GM21390 (cell line): ENCODE data around the gene ERO1B.
"Not testable (repeated sequence)": the region's sequence is repeated elsewhere in the genome, so short reads cannot be mapped to it uniquely, and the experiment has no call there.

Experiments used
- ATAC-seq: cut with Tn5 transposase; IDR thresholded peaks from one replicate; pipeline ENCODE4 v1.9.1; 2021; ENCODE audit not compliant: unreplicated experiment

ERO1B gene, protein sequence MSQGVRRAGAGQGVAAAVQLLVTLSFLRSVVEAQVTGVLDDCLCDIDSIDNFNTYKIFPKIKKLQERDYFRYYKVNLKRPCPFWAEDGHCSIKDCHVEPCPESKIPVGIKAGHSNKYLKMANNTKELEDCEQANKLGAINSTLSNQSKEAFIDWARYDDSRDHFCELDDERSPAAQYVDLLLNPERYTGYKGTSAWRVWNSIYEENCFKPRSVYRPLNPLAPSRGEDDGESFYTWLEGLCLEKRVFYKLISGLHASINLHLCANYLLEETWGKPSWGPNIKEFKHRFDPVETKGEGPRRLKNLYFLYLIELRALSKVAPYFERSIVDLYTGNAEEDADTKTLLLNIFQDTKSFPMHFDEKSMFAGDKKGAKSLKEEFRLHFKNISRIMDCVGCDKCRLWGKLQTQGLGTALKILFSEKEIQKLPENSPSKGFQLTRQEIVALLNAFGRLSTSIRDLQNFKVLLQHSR

DNA sequence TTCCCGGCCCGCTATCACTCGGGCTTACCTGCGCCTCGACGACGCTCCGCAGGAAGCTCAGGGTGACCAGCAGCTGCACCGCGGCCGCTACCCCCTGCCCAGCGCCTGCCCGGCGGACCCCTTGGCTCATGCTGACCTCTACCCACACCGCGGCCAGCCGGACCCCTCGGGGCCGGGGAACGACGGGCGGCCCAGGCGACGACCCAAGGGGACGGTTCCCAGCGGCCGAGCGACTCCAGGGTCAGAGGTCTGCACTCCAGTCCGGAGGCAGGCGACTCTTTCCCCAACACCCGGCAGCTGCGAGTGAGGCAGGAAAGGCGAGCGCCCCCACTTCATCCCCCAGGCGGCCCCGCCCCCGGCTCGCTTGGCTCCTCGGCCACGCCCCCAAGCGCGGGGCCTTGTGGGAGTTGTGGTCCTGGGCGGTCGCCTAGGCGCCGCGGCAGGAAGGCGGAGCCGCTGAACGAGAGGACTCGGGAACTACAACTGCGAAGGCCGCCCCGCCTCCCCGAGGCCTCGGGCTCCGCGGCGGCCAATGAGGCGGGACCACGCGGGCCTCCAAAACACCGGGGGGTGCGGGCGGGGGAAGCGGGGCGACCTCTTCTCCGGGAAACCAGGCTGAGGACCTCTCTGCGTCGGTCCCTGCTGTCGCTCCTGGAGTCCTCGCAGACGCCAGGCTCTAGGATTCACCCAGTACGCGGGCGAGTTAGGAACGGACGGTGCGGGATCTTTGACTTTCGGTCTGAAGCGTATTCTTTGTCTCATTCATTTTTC is at the start of gene ERO1B:
Gene ERO1B (minus strand): TSS at position 305 of the 771 bp plus-strand sequence. CDS start 175 bp downstream, at position 130.
- peak; percentile 78 for ATAC-seq

DNA sequence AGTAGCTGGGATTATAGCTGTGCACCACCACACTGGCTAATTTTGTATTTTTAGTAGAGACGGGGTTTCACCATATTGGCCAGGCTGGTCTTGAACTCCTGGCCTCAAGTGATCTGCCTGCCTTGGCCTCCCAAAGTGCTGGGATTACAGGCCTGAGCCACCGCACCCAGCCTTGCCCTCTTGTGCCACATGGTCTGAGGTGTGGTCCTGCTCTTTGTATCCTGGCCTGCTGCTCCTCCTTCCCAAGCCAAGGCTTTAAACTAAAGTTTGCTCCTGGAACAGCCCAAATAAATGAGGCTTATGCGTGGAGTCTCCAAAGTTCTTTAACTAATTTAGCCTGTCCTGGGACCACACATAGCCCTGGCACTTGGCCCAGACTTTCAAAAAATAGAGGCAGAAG is 49.7 kb upstream of the ERO1B start:
- ATAC-seq: not testable (repeated sequence)

DNA sequence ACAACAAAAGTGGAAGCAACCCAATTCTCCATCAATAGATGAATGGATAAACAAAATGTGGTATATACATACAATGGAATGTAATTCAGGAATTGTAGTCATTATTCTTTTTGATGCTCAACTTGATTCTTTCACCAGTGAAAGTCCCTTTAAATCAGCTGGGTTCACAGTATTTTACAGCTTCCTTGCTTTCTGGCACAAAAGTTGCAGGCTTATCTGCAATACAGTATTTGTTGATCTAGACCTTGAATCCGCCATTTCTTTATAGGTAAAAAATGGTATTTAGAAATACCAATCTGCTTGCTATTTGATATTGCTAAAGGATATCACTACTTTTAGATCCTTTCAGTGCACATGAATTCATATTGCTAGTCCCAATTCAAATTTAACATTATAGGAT is 44.7 kb upstream of the ERO1B start:
- no peak for ATAC-seq

DNA sequence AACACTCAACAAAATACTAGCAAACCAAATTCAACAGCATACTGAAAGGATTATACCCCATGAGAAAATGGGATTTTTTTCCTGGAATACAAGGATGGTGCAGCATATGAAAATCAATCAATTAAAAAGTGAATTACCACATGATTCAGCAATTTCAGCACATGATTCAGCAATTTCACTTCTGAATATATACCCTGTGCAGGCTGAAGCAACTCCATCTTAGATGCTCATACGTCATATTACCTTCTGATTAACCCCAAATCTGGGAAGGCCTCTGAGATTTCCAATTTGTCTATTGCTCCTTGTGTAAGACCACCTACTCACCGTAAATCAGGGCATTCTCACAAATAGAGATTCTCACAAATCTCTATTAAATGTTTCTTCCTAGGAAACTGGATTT is 43.8 kb upstream of the ERO1B start:
- no peak for ATAC-seq

DNA sequence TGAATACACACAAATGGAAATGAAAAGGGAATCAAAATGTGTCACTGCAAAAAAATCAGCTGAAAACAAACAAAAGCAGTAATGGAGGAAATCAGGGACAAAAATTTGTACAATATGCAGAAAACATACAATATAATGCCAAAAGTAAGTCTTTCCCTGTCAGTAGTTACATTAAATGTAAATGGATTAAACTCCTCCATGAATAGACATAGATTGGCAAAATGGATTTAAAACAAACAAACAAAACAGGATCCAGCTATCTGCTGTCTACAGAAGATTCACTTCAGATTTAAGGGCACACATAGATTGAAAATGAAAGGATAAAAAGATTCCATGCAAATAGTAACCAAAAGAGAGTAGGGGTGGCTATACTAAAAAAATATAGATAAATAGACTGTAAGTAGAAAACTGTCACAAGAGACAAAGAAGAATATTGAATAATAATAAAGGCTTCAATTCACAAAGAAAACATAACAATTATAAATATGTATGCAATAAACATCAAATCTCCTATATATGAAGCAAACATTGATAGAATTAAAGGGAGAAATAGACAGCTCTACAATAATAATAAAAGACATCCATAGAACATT is 42.2 kb upstream of the ERO1B start:
- no peak for ATAC-seq

DNA sequence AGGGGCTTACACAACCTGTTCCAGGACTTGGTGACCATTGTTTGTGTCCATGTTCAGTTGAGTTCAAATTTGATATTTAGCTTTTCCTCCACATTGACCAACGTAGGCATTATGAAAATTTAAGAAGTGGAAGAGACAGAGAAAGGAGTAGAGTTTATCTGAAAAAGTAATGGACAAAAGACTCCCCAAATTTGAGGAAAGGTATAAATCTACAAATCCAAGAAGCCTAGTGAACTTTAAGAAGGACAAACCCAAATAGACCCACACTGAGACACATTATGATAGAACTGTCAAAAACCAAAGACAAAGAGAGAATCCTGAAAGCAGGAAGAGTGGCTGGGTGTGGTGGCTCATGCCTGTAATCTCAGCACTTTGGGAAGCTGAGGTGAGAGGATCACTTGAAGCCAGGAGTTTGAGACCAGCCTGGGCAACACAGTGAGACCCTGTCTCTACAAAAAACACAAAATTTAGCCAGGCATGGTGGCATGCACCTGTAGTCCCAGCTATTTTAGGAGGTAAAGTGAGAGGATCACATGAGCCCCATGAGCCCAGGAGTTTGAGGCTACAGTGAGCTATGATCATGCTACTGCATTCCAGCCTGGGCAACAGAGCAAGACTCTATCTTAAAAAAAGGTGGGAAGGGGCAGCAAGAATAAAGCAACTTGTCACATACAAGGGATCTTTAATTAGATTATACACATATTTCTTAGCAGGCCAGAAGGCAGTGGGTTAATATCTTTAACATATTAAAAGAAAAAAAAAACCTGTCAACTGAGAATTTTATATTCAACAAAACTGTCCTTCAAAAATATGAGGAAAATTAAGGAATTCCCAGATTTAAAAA is 41.0 kb upstream of the ERO1B start:
- ATAC-seq: no peak

DNA sequence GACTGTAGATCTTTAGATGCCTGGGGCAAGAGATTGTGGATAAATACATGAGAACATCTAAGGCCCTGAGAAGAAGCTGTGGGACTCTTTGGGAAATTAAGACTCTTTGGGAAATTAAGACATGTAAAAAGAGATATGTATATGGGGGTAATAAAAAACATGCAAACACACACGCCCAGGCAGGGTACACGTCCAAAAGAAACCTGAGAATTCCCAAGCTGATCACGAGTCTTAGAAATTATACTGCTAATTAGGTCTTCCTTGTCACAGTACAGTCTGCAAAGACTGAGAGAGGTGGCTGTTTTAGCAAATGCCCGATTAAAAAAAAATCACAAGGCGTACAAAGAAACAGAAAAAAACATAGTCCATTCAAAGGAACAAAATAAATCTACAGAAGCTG is 39.3 kb upstream of the ERO1B start:
- ATAC-seq: no peak

DNA sequence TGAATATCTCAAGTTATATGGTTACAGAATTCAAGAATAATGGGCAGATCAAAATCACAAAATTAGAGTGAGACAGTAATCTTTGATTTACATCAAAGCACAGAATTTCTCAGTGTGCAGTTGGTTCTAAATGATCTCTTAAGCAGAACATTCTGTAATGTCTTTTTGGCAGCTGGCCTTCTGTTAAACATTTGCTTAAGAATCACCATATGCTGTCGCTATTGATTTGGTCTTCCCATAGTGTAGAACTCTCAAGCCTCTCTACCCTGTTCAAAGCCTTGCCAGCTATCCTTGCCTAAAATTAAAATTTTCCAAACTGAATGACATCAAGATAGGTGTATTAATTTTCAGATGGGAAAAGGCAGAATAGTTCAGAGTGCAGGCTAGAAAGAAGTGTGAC is 38.9 kb upstream of the ERO1B start:
- ATAC-seq: no peak

DNA sequence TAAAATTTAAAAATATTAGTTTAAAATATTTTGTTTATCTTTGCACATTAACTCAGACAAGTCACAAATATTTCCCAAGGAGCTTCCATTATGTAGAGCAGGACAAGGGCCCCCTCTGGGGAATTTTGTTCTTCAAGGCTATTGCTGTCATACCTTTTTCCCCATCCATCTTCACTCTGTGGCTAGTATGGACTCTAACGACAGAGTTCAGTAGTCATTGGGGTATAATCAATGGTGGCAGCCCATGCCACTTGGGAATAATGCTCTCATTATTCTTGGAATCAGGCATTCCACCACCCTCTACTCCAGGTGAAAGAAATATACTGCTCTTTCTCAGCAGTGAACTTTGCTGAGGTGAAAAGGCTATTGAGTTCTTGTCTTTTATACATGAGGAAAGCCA is 38.5 kb upstream of the ERO1B start:
- ATAC-seq: no peak

DNA sequence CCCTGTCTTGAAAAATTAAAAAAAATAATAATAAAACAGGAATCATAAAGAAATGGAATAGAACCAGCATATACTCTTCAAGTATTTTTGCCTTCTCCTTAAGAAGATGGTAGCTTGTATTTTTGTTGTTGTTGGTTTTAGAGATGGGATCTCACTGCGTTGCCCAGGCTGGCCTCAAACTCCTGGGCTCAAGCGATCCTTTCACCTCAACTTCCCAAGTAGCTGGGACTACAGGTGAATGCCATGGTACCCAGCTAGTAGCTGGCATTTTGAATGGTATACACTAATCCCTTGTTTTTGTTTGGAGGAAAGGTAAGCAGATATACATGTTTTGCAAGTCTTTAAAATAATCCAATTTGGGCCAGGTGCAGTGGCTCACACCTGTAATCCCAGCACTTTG is 34.7 kb upstream of the ERO1B start:
- ATAC-seq: no peak

DNA sequence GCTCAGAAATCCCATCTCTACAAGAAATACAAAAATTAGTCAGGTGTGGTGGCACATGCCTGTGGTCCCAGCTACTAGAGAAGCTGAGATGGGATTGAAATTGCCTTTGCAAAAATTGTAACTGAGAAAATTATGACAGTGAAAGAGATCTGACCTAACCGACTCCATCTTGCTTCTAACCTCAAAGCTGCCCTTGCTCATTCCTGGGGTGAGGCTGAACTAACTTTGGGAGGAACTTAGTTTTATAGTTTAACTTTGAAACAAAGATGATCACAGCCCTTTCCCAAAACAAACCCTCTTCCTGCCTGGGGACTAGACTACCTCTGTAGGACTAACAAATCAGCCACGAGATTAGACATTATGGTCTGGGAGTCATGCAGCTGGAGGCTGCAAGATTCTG is 33.8 kb upstream of the ERO1B start:
- ATAC-seq: no peak

DNA sequence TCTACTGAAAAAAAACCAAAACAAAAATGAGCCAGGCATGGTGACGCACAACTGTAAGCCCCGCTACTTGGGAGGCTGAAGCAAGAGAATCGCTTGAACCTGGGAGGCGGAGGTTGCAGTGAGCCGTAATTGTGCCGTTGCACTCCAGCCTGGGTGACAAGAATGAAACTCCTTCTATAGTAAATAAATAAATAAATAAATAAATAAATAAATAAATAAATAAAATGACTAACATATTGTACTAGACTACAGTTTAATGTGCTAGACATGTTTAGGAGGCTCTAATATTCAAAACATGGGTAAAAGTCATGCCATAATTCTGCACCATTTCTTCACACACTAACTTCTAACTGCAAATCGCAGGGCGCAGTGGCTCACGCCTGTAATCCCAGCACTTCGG is 33.3 kb upstream of the ERO1B start:
- no peak for ATAC-seq

DNA sequence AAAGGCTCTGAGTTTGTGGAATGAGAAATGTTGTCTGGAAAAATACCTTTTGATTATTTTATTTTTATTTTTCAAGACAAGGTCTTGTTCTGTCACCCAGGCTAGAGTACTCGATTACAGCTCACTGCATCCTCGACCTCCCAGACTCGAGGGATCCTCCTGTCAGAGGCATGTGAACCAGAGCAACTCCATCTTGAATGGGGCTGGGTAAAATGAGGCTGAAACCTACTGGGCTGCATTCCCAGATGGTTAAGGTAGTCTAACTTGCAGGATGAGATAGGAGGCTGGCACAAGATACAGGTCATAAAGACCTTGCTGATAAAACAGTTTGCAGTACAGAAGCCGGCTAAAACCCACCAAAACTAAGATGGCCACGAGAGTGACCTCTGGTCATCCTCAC is 32.3 kb upstream of the ERO1B start:
- not testable (repeated sequence) for ATAC-seq

DNA sequence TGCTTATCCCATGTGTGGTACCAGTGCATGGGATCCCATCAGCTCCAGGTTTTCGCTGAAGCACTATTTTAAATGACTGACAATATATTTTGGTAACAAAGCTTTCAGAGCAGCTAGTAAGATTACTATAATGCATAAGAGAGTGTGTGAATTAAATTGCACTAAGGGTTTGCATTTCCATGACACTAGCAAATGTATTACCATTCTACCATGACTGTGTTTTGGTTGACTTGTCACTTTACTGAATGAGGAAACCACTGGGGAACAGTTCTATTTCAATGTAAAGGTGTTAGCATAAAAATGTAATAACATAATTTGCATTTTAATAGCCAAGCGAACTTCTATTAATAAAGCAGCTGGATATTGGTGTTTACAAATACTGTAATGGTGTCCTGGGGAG is 31.7 kb upstream of the ERO1B start:
- ATAC-seq: no peak

DNA sequence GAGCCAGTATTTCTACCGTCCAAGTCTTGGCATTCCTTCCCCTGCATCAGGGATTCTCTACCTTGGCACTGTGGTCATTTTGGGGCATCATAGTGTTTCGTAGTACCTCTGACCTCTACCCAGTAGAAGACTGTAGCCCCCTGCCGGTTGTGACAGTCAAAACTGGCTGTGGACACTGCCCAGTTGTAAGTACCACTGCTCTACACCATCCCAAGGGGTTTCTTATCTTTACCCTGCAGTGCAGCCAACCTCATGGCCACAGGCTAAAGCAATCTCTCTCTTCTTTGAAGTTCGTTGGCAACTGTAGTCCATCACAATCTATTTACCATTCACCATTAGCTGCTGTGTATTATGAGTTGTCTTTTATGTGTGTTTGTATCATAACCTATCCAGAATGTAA is 29.3 kb upstream of the ERO1B start:
- ATAC-seq: no peak

DNA sequence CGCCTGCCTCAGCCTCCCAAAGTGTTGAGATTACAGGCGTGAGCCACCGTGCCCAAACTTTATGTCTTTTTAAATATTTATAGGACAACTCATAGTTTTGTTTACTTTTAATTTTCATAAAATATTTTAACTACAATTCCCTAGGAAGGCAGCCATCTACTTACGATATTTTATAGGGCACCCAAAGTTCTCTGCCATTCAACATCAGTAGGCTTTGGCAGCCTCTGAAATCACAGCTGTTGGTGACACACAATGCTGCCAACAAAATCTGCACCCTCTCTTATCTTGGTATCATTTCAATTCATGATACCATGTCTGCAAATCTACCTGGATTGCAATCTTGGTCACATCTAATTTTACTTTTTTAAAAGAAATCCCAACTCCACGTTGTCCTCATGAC is 27.1 kb upstream of the ERO1B start:
- ATAC-seq: no peak

DNA sequence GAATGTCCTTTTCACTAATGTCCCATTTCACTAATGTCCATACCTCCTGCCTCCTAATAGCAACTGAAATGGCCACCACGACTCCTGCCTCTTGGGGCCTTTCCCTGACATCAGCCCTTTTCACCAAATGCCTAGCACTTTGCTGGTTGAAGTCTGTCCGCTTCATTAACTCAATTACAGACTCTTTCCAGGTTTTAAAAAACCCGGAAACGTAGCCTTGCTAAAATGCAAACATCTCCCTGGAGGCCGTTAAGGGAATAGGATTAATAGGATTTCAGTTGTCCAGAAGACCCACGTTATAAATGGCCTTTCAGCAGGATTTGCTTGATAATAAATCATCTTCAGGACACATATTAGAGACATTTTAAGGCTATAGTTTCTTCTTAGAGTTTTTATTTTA is 25.7 kb upstream of the ERO1B start:
- no peak for ATAC-seq

DNA sequence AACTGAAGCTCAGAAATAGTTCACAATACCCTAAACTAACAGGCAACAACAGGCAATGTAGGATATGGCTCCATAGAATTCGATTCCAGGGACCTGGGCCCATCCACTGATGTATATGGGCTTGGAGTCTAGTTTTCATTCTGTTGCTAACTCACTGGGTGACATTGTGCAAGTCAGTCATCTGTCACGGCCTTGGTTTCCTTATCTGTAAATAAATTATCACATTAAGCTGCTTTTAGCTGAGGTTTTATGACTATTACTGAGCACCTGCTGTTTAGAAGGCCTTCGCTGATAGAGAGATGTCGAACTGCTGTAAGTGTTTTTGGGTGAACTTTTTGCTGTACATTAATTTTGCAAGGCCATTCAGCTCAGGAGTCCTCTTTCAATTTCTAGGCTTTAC is 22.9 kb upstream of the ERO1B start:
- ATAC-seq: no peak

DNA sequence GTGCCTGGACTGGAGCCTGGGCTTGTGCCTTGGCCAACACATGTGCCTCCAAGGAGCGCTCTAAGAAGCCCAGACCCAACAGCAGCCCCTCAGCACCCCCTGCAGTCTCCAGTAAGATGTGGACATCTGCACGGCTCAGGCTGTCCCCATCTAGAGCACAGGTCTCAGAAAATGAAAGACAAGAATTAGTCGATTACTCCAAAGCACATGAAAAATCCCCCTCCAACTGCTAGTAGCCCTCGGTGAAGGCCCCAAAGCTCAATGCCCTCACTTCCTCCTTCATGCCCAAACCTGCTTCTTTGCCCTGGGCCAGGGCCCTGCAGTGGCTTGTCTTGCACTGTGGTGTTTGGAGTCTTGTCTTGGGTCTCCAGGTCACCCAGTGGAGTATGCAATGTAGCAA is 21.9 kb upstream of the ERO1B start:
- peak; percentile 77 for ATAC-seq

DNA sequence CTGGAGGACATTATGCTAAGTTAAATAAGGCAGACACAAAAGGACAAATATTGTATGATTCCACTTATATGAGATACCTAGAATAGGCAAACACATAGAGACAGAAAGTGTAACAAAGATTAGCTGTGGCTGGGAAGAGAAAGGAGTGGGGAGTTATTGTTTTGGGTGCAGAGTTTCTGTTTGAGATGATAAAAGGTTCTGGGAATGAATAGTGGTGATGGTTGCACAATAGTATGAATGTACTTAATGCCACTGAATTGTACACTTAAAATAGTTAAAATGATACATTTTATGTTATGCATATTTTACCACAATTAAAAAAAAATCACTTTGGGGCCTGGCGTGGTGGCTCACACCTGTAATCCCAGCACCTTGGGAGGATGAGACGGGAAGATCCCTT is 21.2 kb upstream of the ERO1B start:
- ATAC-seq: no peak

DNA sequence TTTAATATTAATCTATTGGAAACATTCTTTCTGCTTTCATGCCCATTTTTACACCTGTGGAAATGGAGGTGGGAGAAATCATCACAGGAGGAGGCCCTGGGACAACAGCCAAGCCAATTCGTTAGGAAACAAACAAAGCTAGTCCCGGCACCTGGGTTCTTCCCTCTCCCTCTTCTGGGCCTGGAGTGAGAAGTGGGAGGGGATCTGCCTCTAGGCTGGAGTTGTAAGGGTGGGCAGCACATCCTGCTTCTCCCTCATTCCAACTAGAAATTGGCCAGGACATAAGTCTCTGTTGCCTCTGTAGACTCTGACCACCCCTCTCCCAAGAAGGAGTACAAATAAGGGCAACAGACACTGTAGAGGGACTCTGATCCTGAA is 20.2 kb upstream of the ERO1B start:
- ATAC-seq: no peak
